GM18868 (cell line): ENCODE data around the gene TTLL6.
"Not testable (repeated sequence)": the region's sequence is repeated elsewhere in the genome, so short reads cannot be mapped to it uniquely, and the experiment has no call there.

Experiments
- ATAC-seq: cut with Tn5 transposase; IDR thresholded peaks from one replicate; pipeline ENCODE4 v1.9.1; 2021; ENCODE audit warnings: mild to moderate bottlenecking, moderate library complexity; ENCODE audit not compliant: unreplicated experiment

TTLL6 gene

DNA sequence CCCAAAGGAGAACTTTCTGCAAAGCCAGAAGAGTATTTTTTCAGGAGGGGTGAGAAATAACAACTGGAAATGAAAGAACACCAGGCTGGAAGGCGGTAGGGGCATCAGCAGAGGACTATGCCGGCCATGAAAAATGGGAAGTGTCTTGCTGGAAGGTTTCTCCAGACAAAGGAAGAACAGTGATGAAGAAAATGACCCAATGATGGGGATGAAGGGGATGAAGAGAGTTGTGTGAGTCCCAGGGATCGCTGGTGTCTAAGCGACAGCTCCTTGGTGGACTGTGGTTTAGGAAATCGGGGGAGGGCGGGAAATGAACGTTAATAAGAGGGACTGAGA is 623 bp downstream of the TTLL6 start:
- no peak for ATAC-seq

- no peak for ATAC-seq
These were observed 1.7 kb downstream of the TTLL6 start for GRCh38 chr17:48815311-48815710.

DNA sequence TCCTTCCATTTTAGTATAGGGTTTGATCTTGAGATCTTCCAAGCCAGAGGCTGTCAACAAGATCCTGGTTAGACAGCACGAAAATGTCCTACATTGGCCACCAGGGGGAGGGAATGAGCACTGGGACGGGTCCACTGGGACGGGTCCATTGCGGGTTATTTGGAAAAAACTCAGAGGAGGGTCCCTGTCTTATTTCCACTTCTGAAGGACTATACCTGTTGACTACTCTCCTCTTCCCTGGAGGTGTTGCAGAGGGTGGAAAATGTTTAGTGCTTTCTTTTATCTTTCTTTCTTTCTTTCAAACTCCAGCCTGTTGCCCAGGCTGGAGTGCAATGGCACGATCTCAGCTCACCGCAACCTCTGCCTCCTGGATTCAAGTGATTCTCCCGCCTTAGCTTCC is 2.5 kb downstream of the TTLL6 start:
- no peak for ATAC-seq

- no peak for ATAC-seq
These were observed 5.0 kb downstream of the TTLL6 start for GRCh38 chr17:48812001-48812400.

GRCh38 chr17:48809182-48809581 is 7.8 kb downstream of the TTLL6 start:
- ATAC-seq, result no peak

DNA sequence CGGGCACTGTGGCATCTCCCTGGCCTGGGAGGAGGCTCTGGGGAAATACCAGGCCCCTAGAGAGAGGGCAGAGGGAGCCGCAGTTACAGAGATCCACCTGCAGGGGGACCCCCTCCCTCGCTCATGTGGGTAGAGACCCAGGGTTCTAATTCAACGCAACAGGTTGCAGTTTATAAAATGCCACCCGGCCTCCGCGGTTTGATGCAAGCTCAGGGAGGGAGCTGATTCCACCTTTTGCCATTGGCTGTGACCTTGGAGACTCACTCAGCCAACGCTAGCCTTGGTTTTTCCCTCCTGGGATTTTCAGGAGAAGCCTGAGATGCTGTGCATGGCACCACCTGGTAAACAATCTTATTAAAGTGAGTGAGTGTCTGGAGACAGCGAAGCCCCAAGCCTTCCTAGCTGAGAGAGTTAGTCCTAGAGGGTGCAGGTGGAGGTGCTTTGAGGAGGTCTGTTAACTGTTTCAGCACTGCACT is 12.1 kb downstream of the TTLL6 start:
- ATAC-seq, result peak; percentile 42

DNA sequence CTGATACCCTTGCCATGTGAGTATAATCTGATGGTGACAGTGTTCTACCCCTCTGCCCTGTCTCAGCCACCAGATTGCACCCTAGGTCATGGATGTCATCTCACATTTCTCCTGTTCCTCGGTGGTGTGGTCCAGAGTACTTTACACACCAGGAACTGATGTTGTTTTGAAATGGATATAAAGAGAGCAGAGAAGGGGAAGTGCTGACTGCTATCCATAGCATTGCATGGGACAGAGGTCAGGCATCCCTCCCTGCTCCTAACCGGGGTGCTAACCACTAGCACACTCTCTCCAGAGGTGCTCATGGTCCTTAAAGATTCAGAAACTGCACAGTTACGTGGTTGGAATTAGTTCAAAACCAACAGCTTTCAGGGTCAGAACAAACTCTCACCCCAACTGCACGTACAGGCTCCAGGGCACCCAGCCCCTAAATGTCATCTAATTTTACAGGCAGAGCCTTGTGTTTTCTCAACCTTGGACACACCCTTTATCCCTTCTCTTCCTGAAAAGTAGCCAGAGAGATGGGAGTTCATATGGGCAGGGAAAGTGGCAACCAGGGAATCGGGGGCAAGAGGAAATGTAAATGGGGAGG is 16.3 kb downstream of the TTLL6 start:
- ATAC-seq, result no peak

- ATAC-seq, result no peak
These were observed 17.8 kb downstream of the TTLL6 start for GRCh38 chr17:48799069-48799723.

DNA sequence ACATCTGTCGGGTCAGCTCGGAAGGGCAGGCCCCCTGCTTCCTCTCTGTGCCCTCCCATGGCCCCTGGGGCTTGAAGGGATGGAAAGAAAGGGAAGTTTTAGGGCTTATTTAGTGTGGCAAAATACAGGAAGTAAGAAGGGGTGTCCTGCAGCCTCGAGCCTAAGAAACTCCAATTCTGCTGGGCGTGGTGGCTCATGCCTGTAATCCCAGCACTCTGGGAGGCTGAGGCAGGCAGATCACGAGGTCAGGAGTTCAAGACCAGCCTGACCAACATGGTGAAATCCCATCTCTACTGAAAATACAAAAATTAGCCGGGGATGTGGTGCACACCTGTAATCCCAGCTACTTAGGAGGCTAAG is 20.9 kb downstream of the TTLL6 start:
- ATAC-seq, result not testable (repeated sequence)

- ATAC-seq, result no peak
These were observed 21.4 kb downstream of the TTLL6 start for GRCh38 chr17:48795444-48796162.

GRCh38 chr17:48792033-48792798 is 24.8 kb downstream of the TTLL6 start:
- no peak for ATAC-seq

- peak; percentile 60 for ATAC-seq
These were observed 25.6 kb downstream of the TTLL6 start for GRCh38 chr17:48791128-48792032.

GRCh38 chr17:48790607-48791127 is 26.4 kb downstream of the TTLL6 start:
- ATAC-seq, result no peak

DNA sequence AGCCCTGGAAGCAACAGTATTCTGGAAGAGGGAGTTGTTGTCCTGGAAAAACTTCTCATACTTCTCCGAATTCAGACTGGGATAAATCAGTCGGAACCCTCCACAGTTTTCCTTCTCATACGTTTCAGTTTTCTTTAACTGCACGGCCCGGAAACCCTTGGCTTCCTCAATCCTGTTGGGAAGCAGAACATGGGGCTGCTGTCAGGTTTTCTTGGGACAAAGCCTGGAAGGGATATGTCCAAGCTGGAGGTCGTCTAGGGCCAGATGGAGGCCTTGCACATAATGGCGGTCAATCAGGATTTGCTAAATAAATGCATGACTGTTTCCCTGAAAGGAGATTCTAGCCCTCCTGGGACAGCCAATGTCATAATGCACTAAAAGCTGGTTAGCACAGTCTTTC is 29.2 kb downstream of the TTLL6 start:
- no peak for ATAC-seq

DNA sequence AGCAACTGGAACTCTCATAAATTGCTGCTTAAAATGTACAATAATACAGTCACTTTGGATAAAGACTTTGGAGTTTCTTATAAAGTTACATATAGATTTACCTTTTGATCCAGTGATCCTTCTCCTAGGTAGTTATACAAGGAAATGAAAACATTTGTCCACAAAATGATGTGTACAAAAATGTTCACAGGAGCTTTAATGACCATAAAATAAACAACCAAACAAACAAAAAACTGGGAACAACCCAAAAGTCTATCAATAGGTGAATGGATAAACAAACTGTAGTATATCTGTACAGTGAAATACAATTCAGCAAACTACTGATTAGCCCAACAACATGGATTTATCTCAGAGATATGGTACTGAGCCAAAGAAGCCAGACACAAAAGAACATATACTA is 37.6 kb downstream of the TTLL6 start:
- no peak for ATAC-seq

DNA sequence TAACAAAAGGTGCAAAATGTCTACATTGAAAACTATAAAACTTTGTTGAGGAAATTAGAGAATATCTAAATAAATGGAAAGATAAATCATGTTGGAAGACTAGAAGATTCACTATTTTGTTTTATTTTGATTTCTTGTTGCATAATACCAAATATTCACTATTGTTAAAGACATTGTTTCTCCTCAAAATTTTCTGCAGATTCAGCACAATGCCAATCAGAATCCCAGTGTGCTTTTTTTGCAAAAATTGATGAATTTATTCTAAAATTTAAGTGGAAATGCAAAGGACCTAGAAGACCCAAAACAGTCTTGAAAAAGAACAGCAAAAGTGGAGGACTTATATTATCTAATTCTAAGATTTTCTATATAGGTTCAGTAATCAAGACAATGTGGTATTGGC is 40.4 kb downstream of the TTLL6 start:
- ATAC-seq, result no peak

- ATAC-seq, result no peak
These were observed 43.8 kb downstream of the TTLL6 start for GRCh38 chr17:48773245-48773644.

- no peak for ATAC-seq
These were observed 46.1 kb downstream of the TTLL6 start for GRCh38 chr17:48770954-48771353.

DNA sequence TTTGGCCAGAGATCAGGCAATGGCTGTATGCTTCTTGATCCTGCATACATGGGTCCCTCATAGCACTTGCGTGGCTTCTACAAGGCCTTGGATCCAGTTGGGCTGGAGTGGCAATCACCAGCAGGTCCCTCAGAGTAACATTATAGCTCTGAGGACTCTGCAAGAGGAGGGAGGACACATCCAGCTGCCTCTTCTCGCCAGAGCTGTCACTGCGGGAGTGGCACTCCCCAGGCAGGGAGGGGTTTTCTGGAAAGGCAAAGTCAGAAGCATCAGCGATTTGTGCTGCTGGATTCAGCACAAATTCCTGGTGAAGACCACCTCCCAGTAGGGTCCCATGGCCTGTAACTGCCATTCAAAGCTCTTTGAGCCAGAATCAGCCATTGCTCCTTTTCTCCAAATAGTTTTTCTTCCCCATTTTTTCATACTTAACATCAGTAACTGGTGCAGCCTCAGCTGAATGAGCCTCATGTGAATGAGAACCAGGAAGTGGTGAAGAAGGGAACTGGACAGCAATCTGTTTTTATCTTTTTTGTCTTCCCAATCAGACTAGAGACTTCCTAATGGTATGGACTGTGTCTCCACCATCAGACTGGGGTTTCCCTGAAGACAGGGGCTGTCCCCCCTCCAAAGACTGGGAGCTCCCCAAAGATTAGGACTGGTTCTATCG is 47.9 kb downstream of the TTLL6 start:
- no peak for ATAC-seq

GRCh38 chr17:48767263-48767774 is 49.7 kb downstream of the TTLL6 start:
- no peak for ATAC-seq
